Lower leg skin (tissue), 4 donors: ENCODE results near the gene SLC39A2. TPM values are rescaled to one million over a fixed set of nuclear protein-coding genes. Genes with fewer than 3 reads are reported as not detected.

Experiments
- DNase-seq, 2 donors: peaks; one replicate each; pipeline ENCODE4 v3.0.0-alpha.2; 2019; ENCODE audit warnings: low spot score in 2 of 2
- H3K4me3 ChIP-seq: fragments of 200-600 bp; sonication (generic); 2 replicates; pipeline ENCODE4 v1.5.1; 2017; ENCODE audit warnings: mild to moderate bottlenecking, low read depth; ENCODE audit not compliant: poor library complexity, severe bottlenecking
- CTCF ChIP-seq, 3 donors: fragments of 450-650 bp; IDR thresholded peaks; one replicate each; pipeline ENCODE4 v1.5.1; 2016; ENCODE audit warnings: antibody characterized with exemption in 3 of 3, mild to moderate bottlenecking in 3 of 3, moderate library complexity in 2 of 3
- POLR2A ChIP-seq, 2 donors: fragments of 450-650 bp; IDR thresholded peaks; one replicate each; pipeline ENCODE4 v1.6.1; 2016 to 2017; ENCODE audit warnings: antibody characterized with exemption in 2 of 2, mild to moderate bottlenecking in 1 of 2, moderate library complexity in 1 of 2
- WGBS, 2 donors: methylation state at CpG; one replicate each; pipeline ENCODE4 v1.1.5; 2018; 5-methylcytosine and 5-hydroxymethylcytosine counted together
- intact Hi-C: fragments of 100-400 bp; cut with DNase I; formaldehyde crosslinking; loops from one replicate; pipeline ENCODE4 v1.15.0; 2023; ENCODE audit warnings: low total_unique reads
- total RNA-seq, 4 donors: library from RNA; depleted of rRNA; stranded (reverse); fragments of >200 nt; gene quantifications; one replicate each; pipeline ENCODE4 v1.1.0, GENCODE V29; 2016

The SLC39A2 gene
- total RNA-seq, 4 donors from 2014 or later, result 25.3 to 117 (median 46.9) TPM

- no peak for DNase-seq
- 88 to 89% methylated on average over 14 of the region's 14 CpGs for WGBS, 2 donors
- no peak for TF ChIP-seq POLR2A (IDR thresholded peaks at IDR 0.05)
- intact Hi-C loops, result no loop called here
- no peak overlapping the region for H3K4me3 ChIP-seq
These were observed 2.6 kb upstream of the SLC39A2 start for GRCh38 chr14:20996521-20996920.

GRCh38 chr14:20997115-20997514 is 2.0 kb upstream of the SLC39A2 start:
- TF ChIP-seq CTCF (IDR thresholded peaks at IDR 0.05), result no peak
- no peak for TF ChIP-seq POLR2A (IDR thresholded peaks at IDR 0.05)
- no peak for DNase-seq
- intact Hi-C loops, result no loop called here
- no peak overlapping the region for H3K4me3 ChIP-seq
- WGBS, 2 donors, result 63 to 65% methylated on average over 4 of the region's 4 CpGs

- intact Hi-C loops, result no loop called here
- TF ChIP-seq POLR2A (IDR thresholded peaks at IDR 0.05) (no peak), CTCF (IDR thresholded peaks at IDR 0.05) (no peak)
- DNase-seq, result no peak
- 64 to 73% methylated on average over 6 of the region's 6 CpGs for WGBS, 2 donors
- no peak overlapping the region for H3K4me3 ChIP-seq
These were observed 1.5 kb upstream of the SLC39A2 start for GRCh38 chr14:20997564-20997963.

GRCh38 chr14:20998139-20998538 is 954 bp upstream of the SLC39A2 start:
- 32 to 40% methylated on average over 3 of the region's 3 CpGs for WGBS, 2 donors
- no peak for DNase-seq
- no peak overlapping the region for H3K4me3 ChIP-seq
- intact Hi-C loops, result no loop called here
- TF ChIP-seq CTCF (IDR thresholded peaks at IDR 0.05), result no peak
- TF ChIP-seq POLR2A (IDR thresholded peaks at IDR 0.05), result no peak

- intact Hi-C loops, result no loop called here
- 48 to 64% methylated on average over 4 of the region's 4 CpGs for WGBS, 2 donors
- no peak overlapping the region for H3K4me3 ChIP-seq
- TF ChIP-seq CTCF (IDR thresholded peaks at IDR 0.05), result no peak
- TF ChIP-seq POLR2A (IDR thresholded peaks at IDR 0.05), result no peak
- DNase-seq, result no peak
These were observed 498 bp downstream of the SLC39A2 start for GRCh38 chr14:20999591-20999990.

- no peak overlapping the region for H3K4me3 ChIP-seq
- TF ChIP-seq POLR2A (IDR thresholded peaks at IDR 0.05) (no peak), CTCF (IDR thresholded peaks at IDR 0.05) (no peak)
- no peak for DNase-seq
- intact Hi-C loops, result no loop called here
- 71 to 82% methylated on average over 5 to 7 of the region's 7 CpGs for WGBS, 2 donors
These were observed 2.1 kb downstream of the SLC39A2 start for GRCh38 chr14:21001218-21001617.
